B cell (primary cell): ENCODE data around the gene FAM120B. TPM values are rescaled to one million over a fixed set of nuclear protein-coding genes. Genes with fewer than 3 reads are reported as not detected.

Experiments used
- ATAC-seq: fragments of 200-7000 bp; cut with Tn5 transposase; one replicate; pipeline ENCODE4 v1.10.0; 2021; ENCODE audit warnings: low read depth, mild to moderate bottlenecking, moderate number of reproducible peaks, moderate library complexity
- CTCF ChIA-PET: fragments of 350-600 bp; sonication (Branson Sonifier 250); formaldehyde crosslinking; loops from one replicate; lab custom pipeline; 2021; ENCODE audit warnings: antibody characterized with exemption, inconsistent platforms; lab: Charles Lee
- POLR2A ChIA-PET: fragments of 350-600 bp; sonication (Branson Sonifier 250); formaldehyde crosslinking; loops from one replicate; lab custom pipeline; 2021; ENCODE audit warnings: antibody characterized with exemption; lab: Charles Lee
- DNase-seq: peaks from one replicate; pipeline ENCODE4 v3.0.0; 2013
- H2AFZ ChIP-seq: 2 replicates; pipeline ENCODE4 v1.6.1; 2012; ENCODE audit warnings: mild to moderate bottlenecking, low read depth, low read length; ENCODE audit not compliant: insufficient read depth, poor library complexity, severe bottlenecking
- H3K27ac ChIP-seq, 2 donors: 1 replicate in 1 of 2; 2 replicates in 1 of 2; pipeline ENCODE4 v1.5.1; 2012 to 2013; ENCODE audit warnings: low read length in 2 of 2, mild to moderate bottlenecking in 2 of 2, moderate library complexity in 1 of 2
- H3K27me3 ChIP-seq, 4 experiments: fragments of 200-600 bp in 1 of 4; sonication (generic) in 1 of 4; replicated peaks in 1 of 4; 1 replicate in 2 of 4; 2 replicates in 2 of 4; pipeline versions ENCODE4 v1.6.1 to v1.7.0; 2013 to 2016; ENCODE audit warnings: low read length in 3 of 4, mild to moderate bottlenecking in 2 of 4, mixed read lengths in 1 of 4, moderate library complexity in 1 of 4; ENCODE audit not compliant: insufficient read depth in 4 of 4, control insufficient read depth in 3 of 4; ENCODE audit errors: control extremely low read depth in 1 of 4
- H3K36me3 ChIP-seq, 2 experiments: replicated peaks in 1 of 2; 1 replicate in 1 of 2; 2 replicates in 1 of 2; pipeline versions ENCODE4 v1.6.1 to v1.7.1; 2013; ENCODE audit warnings: low read length in 1 of 2; ENCODE audit not compliant: insufficient read depth in 2 of 2, control insufficient read depth in 1 of 2; ENCODE audit errors: control extremely low read depth in 1 of 2, extremely low read depth in 1 of 2
- H3K4me1 ChIP-seq, 2 donors: fragments of 200-600 bp in 1 of 2; sonication (generic) in 1 of 2; 1 replicate in 1 of 2; 2 replicates in 1 of 2; pipeline versions ENCODE4 v1.5.1 to v1.6.1; 2013 to 2017; ENCODE audit warnings: low read length in 2 of 2; ENCODE audit not compliant: control insufficient read depth in 2 of 2, insufficient read depth in 2 of 2
- H3K4me2 ChIP-seq: replicated peaks from 2 replicates; pipeline ENCODE3; 2012; ENCODE audit warnings: mild to moderate bottlenecking, low read depth, low read length; ENCODE audit not compliant: poor library complexity, severe bottlenecking
- H3K4me3 ChIP-seq, 5 experiments: fragments of 200-600 bp in 1 of 5; sonication (generic) in 1 of 5; 1 replicate in 3 of 5; 2 replicates in 2 of 5; pipeline versions ENCODE4 v1.5.1 to v1.7.0; 2011 to 2016; ENCODE audit warnings: low read length in 4 of 5, mild to moderate bottlenecking in 4 of 5, low read depth in 2 of 5, control low read depth in 1 of 5, moderate library complexity in 1 of 5; ENCODE audit not compliant: insufficient read depth in 1 of 5; ENCODE audit errors: control extremely low read depth in 1 of 5, extremely low read depth in 1 of 5
- H3K79me2 ChIP-seq: fragments of 200-600 bp; sonication (generic); one replicate; pipeline ENCODE4 v1.6.0; 2016; ENCODE audit warnings: low read length; ENCODE audit not compliant: control insufficient read depth, insufficient read depth
- H3K9ac ChIP-seq: fragments of 200-600 bp; sonication (generic); 2 replicates; pipeline ENCODE4 v1.6.1; 2017; ENCODE audit warnings: mild to moderate bottlenecking, low read length, moderate library complexity
- H3K9me3 ChIP-seq, 3 donors: one replicate each; pipeline versions ENCODE4 v1.6.1 to v1.7.1; 2013; ENCODE audit warnings: low read length in 2 of 3; ENCODE audit not compliant: control insufficient read depth in 2 of 3, insufficient read depth in 1 of 3; ENCODE audit errors: control extremely low read depth in 1 of 3
- H4K20me1 ChIP-seq: 2 replicates; pipeline ENCODE4 v1.6.0; 2012; ENCODE audit warnings: mild to moderate bottlenecking, low read length; ENCODE audit not compliant: insufficient read depth, control insufficient read depth, poor library complexity, severe bottlenecking
- H3K27ac Mint-ChIP-seq: one replicate; pipeline ENCODE4 v1.8.0; 2021; ENCODE audit warnings: mixed read lengths
- H3K27me3 Mint-ChIP-seq: one replicate; pipeline ENCODE4 v1.8.0; 2021; ENCODE audit warnings: mixed read lengths
- H3K4me1 Mint-ChIP-seq: one replicate; pipeline ENCODE4 v1.8.0; 2021; ENCODE audit warnings: mixed read lengths
- H3K4me3 Mint-ChIP-seq: one replicate; pipeline ENCODE4 v1.8.0; 2021; ENCODE audit warnings: mixed read lengths
- H3K9me3 Mint-ChIP-seq: one replicate; pipeline ENCODE4 v1.8.0; 2022; ENCODE audit warnings: mixed read lengths; ENCODE audit not compliant: insufficient read depth
- CTCF ChIP-seq: fragments of 200-600 bp; IDR thresholded peaks from one replicate; pipeline ENCODE4 v1.8.0; 2022; ENCODE audit warnings: antibody characterized with exemption, mild to moderate bottlenecking
- EZH2 ChIP-seq: IDR thresholded peaks from 2 replicates; pipeline ENCODE4 v1.6.1; 2012; ENCODE audit warnings: borderline replicate concordance, low read depth, mild to moderate bottlenecking, moderate library complexity, low read length; ENCODE audit not compliant: insufficient read depth, poor library complexity, severe bottlenecking
- WGBS: methylation state at CpG from one replicate; pipeline ENCODE4 v1.1.5; 2013; ENCODE audit warnings: missing lambda C conversion rate; ENCODE audit not compliant: insufficient coverage; 5-methylcytosine and 5-hydroxymethylcytosine counted together
- intact Hi-C: fragments of 100-400 bp; cut with micrococcal nuclease; formaldehyde crosslinking; loops from one replicate; pipeline ENCODE4 v1.10.0; 2022
- polyA plus RNA-seq: library from polyadenylated mRNA; depleted of rRNA; stranded (reverse); fragments of >200 nt; gene quantifications from 2 replicates; pipeline ENCODE4 v1.2.3, GENCODE V29; 2012
- total RNA-seq, 2 donors: library from RNA; stranded (reverse); fragments of 120-200 nt in 1 of 2; gene quantifications; 1 replicate in 1 of 2; 2 replicates in 1 of 2; pipeline versions ENCODE4 v1.2.3 to v1.2.4, GENCODE V29; 2013 to 2022

The FAM120B gene
- total and polyA plus RNA-seq, 2 donors (not counting 1 experiment from before 2014, with no cell fraction given): 12.5 to 51.7 TPM

GRCh38 chr6:170450916-170451761, 144.6 kb downstream of the FAM120B start:
- ATAC-seq: no peak

More at GRCh38 chr6:170450916-170451761, 144.6 kb downstream of the FAM120B start:
- ChIA-PET POLR2A (no interaction called here), CTCF (no interaction called here)
- Mint-ChIP-seq H3K27me3 (no peaks in the 10 kb centered on the region), H3K9me3 (peaks cover 3% of the 10 kb centered on the region), H3K27ac (no peak overlapping the region), H3K4me3 (no peak overlapping the region), H3K4me1 (no peaks in the 10 kb centered on the region)
- H3K36me3 ChIP-seq: no peaks in the 10 kb centered on the region
- H3K4me3 ChIP-seq: no peak overlapping the region
- H3K9ac ChIP-seq: no peak overlapping the region
- no peak overlapping the region for H3K27ac ChIP-seq
- H3K4me2 ChIP-seq: no peak overlapping the region
- no peaks in the 10 kb centered on the region for H3K79me2 ChIP-seq
- H2AFZ ChIP-seq: no peak overlapping the region
- no peaks in the 10 kb centered on the region for H3K27me3 ChIP-seq
- intact Hi-C loops: no loop called here
- TF ChIP-seq EZH2 (no peak), CTCF (no peak)
- WGBS: 90% methylated on average over 18 of the region's 20 CpGs
- no peaks in the 10 kb centered on the region for H3K4me1 ChIP-seq
- DNase-seq: no peak
- peaks cover 0 to 18% (median 0%) of the 10 kb centered on the region in 3 donors for H3K9me3 ChIP-seq
- no peaks in the 10 kb centered on the region for H4K20me1 ChIP-seq
